ENCODE measurements around the gene HEG1. TPM values are rescaled to one million over a fixed set of nuclear protein-coding genes. Genes with fewer than 3 reads are reported as not detected.

Gene HEG1
- total RNA-seq, 1 experiment from 2014 or later: 69.8 TPM

- ChIA-PET POLR2A (no interaction called here), CTCF (no interaction called here)
- H3K4me3 Mint-ChIP-seq (ENCODE audit: unreplicated experiment): no peak overlapping the region
- Histone ChIP-seq H3K36me3 (ENCODE audit: control insufficient read depth, insufficient read depth, low read length) (peaks cover 2% of the 10 kb centered on the region; the same call in 1 of the 2 replicates), H3K4me3 (ENCODE audit: low read depth, low read length) (no peak overlapping the region), H3K9me3 (no peaks in the 10 kb centered on the region), H3K27me3 (replicated peaks; ENCODE audit: control insufficient read depth, insufficient read depth, low read length) (no peaks in the 10 kb centered on the region), H3K4me1 (peaks cover 42% of the 10 kb centered on the region)
- no peak for TF ChIP-seq CTCF (IDR thresholded peaks at IDR 0.05; ENCODE audit: insufficient read depth in 1 of 2, low read depth in 1 of 2, low read length in 1 of 2, severe bottlenecking in 1 of 2, unreplicated experiment in 1 of 2)
- intact Hi-C loops (cut with micrococcal nuclease; ENCODE audit: unreplicated experiment): loop anchor here (2.0 to 5.0 kb wide), 2 partner anchors 53 to 164 kb away; partner anchors contain the start of gene HEG1
- H3K27me3 Mint-ChIP-seq (ENCODE audit: insufficient read depth, unreplicated experiment): no peaks in the 10 kb centered on the region
- H3K36me3 Mint-ChIP-seq (ENCODE audit: insufficient read depth, unreplicated experiment): peaks cover 100% of the 10 kb centered on the region
- BruUV-seq (replicated peaks): no TSS peak
- DNase-seq: no peak
- no peak overlapping the region for H3K27ac Mint-ChIP-seq (ENCODE audit: unreplicated experiment)
- peaks cover 23% of the 10 kb centered on the region for H3K4me1 Mint-ChIP-seq (ENCODE audit: low read depth, unreplicated experiment)
- H3K9me3 Mint-ChIP-seq (ENCODE audit: unreplicated experiment): no peaks in the 10 kb centered on the region
These were observed 54.0 kb downstream of the HEG1 start for GRCh38 chr3:125001557-125002413.

GRCh38 chr3:125000661-125001060 is 55.1 kb downstream of the HEG1 start:
- Mint-ChIP-seq H3K27ac (ENCODE audit: unreplicated experiment) (no peak overlapping the region), H3K4me1 (ENCODE audit: low read depth, unreplicated experiment) (peaks cover 23% of the 10 kb centered on the region), H3K36me3 (ENCODE audit: insufficient read depth, unreplicated experiment) (peaks cover 99% of the 10 kb centered on the region), H3K4me3 (ENCODE audit: unreplicated experiment) (no peak overlapping the region), H3K9me3 (ENCODE audit: unreplicated experiment) (no peaks in the 10 kb centered on the region), H3K27me3 (ENCODE audit: insufficient read depth, unreplicated experiment) (no peaks in the 10 kb centered on the region)
- Histone ChIP-seq H3K36me3 (ENCODE audit: control insufficient read depth, insufficient read depth, low read length) (peaks cover 2% of the 10 kb centered on the region; the same call in 1 of the 2 replicates), H3K4me3 (ENCODE audit: low read depth, low read length) (no peak overlapping the region), H3K4me1 (peaks cover 42% of the 10 kb centered on the region), H3K9me3 (no peaks in the 10 kb centered on the region), H3K27me3 (replicated peaks; ENCODE audit: control insufficient read depth, insufficient read depth, low read length) (no peaks in the 10 kb centered on the region)
- BruUV-seq (replicated peaks): no TSS peak
- POLR2A ChIA-PET: no interaction called here
- CTCF ChIA-PET: no interaction called here
- no peak for TF ChIP-seq CTCF (IDR thresholded peaks at IDR 0.05; ENCODE audit: insufficient read depth in 1 of 2, low read depth in 1 of 2, low read length in 1 of 2, severe bottlenecking in 1 of 2, unreplicated experiment in 1 of 2)
- intact Hi-C loops (cut with micrococcal nuclease; ENCODE audit: unreplicated experiment): loop anchor here (5.0 kb wide), 1 partner anchor 163 kb away; no protein-coding TSS in a partner anchor
- no peak for DNase-seq

DNA sequence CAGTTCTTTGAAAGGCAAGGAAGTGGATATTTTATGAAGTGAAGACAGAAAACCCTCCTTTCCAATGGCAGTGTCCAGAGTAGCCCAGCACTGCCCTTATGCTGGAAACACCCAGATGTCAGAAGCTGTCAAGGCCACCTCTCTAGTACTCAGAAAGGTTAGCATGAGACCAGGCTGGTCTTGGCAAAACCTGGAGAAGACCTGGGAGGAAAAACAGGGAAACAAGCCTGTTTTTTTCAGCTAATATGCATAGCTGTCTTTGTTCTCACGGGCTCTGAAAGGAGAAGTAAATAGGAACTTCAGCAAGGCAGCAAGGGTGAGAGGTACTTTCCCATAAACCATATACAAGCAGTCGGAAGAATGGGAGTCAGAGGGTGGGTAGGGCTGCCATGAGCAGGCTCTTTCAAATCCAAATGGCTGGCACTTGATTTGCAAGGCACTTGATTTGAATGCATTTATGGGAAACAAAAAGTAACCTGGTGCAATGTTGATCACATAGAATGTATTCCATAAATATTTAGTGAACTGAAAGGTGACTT is 55.8 kb downstream of the HEG1 start:
- H3K27me3 Mint-ChIP-seq (ENCODE audit: insufficient read depth, unreplicated experiment): no peaks in the 10 kb centered on the region
- intact Hi-C loops (cut with micrococcal nuclease; ENCODE audit: unreplicated experiment): loop anchor here (5.0 to 10.0 kb wide), 4 partner anchors 152 to 585 kb away; no protein-coding TSS in a partner anchor
- H3K4me1 Mint-ChIP-seq (ENCODE audit: low read depth, unreplicated experiment): peaks cover 23% of the 10 kb centered on the region
- no peaks in the 10 kb centered on the region for H3K27me3 ChIP-seq (replicated peaks; ENCODE audit: control insufficient read depth, insufficient read depth, low read length)
- H3K4me1 ChIP-seq: peaks cover 35% of the 10 kb centered on the region
- H3K27ac Mint-ChIP-seq (ENCODE audit: unreplicated experiment): no peak overlapping the region
- TF ChIP-seq CTCF (IDR thresholded peaks at IDR 0.05; ENCODE audit: insufficient read depth in 1 of 2, low read depth in 1 of 2, low read length in 1 of 2, severe bottlenecking in 1 of 2, unreplicated experiment in 1 of 2): no peak
- ChIA-PET POLR2A (no interaction called here), CTCF (no interaction called here)
- no peak overlapping the region for H3K4me3 ChIP-seq (ENCODE audit: low read depth, low read length)
- no peaks in the 10 kb centered on the region for H3K9me3 Mint-ChIP-seq (ENCODE audit: unreplicated experiment)
- DNase-seq: no peak
- no peak overlapping the region for H3K4me3 Mint-ChIP-seq (ENCODE audit: unreplicated experiment)
- no TSS peak for BruUV-seq (replicated peaks)
- H3K36me3 ChIP-seq (ENCODE audit: control insufficient read depth, insufficient read depth, low read length): peaks cover 2% of the 10 kb centered on the region; the same call in 1 of the 2 replicates
- peaks cover 99% of the 10 kb centered on the region for H3K36me3 Mint-ChIP-seq (ENCODE audit: insufficient read depth, unreplicated experiment)
- H3K9me3 ChIP-seq: no peaks in the 10 kb centered on the region

Measured in Caco-2 (cell line).